Retina (tissue), 1 donor: ENCODE data around the gene PGA4.
"Not testable (repeated sequence)": the region's sequence is repeated elsewhere in the genome, so short reads cannot be mapped to it uniquely, and the experiment has no call there.

ENCODE experiments used
- DNase-seq: peaks from one replicate; pipeline ENCODE4 v3.0.0-alpha.2; 2016

The PGA4 gene

DNA sequence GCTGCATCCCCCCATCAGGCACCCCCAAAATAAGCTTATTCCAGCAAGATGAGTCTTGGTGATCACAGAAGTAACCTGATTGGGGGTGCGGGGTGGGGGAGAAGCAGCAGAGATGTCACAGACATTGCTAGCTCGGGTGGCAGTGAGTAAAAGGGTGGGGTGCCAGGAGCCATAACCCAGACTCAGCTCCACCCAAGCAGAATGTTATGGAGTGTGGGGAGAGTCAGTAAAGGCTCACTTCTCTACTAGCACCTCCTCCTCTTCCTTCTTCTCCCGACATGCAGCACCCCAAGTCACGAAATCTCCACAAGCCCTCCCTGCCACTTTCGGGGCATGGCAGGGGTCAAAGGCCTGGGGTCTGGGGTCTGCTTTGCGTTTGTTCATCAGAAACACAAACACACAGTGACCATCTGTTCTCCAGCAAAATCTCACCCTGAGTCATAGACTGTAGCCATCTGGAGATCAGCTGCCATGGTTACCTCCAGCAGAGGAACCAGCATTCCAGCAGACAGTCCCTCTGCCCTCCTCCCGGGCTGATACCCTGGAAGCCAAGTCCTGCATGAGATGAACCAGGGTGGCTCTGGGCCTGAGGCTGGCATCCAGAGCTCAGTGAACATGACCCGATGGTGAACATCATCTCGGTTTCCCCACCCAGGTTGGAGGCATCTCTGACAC is 14.4 kb upstream of the PGA4 start:
- DNase-seq, result not testable (repeated sequence)

DNA sequence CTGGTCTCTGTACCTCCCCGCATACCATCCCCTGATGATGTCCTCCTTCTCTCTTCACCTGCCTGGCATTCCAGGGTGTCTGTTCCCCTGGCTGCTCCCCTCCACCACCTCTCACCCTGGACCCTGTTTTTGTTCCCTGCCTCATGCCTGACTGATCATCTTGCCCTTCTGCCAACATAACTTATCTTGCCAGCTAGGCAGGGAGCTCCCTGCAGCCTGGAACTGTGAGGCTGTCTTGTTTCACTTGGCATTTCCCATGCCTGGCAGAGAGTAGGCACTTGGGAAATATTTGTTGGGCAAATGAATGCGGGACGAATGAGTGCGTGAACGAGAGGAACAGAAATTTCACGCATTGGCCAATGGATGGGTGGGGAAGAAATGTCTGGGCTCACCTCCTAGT is 11.5 kb upstream of the PGA4 start:
- DNase-seq, result not testable (repeated sequence)

DNA sequence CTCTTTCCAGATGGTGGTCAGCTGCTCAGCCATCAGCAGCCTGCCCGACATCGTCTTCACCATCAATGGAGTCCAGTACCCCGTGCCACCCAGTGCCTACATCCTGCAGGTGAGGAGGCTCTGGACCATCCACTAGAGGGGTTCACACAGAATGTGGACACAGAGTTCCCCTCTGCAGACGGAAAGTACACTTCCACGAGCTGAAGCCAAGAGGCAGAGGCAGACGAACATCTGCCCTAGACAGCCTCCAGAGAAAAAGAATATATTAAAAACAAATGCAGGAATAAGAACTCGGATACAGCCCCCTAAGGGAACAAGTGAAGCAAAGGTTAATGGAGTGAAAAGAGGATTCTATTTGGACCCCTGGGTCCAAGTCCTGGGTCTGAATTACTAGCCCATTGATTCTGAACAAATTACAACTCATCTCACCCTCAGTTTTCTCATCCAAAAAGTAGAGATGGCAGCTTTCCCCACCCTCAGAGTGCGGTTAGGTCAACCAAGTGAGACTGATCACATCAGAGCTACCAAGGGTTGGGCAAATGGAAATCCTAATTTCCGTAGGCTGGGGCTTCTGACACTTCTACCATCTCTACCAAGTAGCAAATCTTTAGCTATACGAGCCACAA is 10.7 kb upstream of the PGA4 start:
- DNase-seq, result not testable (repeated sequence)

DNA sequence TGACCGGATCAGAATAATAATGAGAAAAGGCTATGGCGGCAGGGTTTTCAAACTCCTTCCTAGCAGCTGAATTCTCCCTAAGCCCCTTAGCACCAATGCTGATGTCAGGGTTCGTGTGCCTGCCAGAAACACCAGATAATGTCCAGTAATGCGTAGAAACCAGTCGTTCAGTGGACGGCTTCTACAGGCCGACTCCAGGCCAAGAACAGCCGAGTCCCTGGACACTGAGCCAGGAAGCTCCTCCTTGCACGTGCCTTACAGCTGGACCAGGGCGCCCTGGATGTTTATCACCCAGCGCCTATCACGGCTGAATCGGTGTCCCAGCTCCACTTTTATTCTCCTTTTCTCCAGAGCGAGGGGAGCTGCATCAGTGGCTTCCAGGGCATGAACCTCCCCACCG is 9.9 kb upstream of the PGA4 start:
- DNase-seq, result not testable (repeated sequence)

DNA sequence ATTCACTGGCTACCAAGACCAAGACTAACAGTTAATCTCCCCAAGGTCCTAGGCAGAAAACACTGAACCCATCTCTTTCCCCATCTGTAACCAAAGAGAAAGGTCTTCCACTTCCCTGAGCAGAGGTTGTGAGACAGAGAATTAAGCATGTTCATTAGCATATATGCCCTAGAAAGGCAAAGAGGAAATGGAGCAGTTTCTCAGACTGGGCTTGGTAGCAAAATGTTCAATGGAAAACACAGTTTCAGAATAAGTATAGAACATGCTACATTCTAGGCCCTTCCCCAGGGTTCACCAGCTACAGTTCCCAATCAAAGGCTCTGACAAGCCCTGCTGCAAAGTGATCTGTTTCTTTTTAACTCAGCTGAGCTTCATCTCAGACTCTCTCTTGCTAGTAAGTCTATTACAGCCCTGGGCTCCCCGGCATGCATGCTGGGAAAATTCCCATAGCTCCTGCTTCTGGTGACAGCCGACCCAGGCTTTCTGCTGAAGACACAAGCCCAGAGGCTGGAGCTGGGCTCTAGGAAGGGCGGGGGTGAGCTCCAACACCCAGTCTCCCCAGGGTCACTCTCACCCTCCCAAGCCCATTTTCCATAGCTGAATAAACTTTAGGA is 8.3 kb upstream of the PGA4 start:
- not testable (repeated sequence) for DNase-seq

DNA sequence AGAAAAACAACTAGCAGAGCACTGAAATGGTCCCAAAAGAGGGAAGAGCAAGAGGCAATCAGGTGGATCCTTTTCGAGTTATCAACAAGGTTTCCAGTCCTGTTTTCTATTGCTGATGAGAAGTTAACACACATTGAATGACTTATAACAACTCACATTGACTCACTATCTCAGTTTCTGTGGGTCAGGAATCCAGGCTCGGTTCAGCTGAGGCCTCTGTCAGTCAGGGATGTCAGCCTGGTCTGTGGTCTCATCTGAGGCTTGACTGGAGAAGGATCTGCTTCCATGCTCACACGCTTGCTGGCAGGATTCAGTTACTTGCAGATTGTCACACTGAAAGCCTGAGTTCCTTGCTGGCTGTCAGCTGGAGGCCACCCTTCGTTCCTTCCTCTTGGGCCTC is 3.8 kb upstream of the PGA4 start:
- DNase-seq, result not testable (repeated sequence)

DNA sequence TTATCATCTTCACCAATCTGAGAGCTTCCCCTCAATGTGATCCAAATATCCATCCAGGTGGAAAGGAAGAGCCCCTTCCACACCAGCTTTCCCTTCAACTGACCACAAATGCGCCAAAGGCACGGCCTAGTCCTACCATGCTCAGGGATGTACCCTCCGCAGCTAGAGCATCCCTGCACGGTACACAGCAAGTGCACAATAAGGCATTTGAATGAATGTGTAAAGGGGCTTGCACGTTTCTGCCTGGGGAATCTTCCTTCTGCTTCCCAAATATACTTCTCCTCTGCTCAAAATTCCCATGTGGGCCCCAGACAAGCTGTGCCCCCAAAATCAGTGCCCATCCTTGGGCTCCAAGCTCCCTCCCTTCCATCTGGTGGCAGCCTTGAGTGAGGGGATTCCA is 3.1 kb upstream of the PGA4 start:
- not testable (repeated sequence) for DNase-seq

DNA sequence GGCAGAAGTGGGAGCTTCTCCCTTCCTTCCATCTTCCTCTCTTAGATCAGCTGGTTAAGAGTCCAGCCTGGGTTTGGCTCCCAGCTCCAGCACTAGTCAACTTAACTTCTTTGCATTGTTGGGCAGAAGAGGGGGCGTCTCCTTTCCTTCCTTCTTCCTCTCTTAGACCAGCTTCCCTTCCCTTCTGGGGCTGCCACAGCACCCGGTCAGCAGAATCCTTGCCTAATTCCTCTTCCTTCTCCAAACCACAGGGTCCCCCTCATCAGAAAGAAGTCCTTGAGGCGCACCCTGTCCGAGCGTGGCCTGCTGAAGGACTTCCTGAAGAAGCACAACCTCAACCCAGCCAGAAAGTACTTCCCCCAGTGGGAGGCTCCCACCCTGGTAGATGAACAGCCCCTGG is 545 bp downstream of the PGA4 start:
- DNase-seq, result not testable (repeated sequence)

DNA sequence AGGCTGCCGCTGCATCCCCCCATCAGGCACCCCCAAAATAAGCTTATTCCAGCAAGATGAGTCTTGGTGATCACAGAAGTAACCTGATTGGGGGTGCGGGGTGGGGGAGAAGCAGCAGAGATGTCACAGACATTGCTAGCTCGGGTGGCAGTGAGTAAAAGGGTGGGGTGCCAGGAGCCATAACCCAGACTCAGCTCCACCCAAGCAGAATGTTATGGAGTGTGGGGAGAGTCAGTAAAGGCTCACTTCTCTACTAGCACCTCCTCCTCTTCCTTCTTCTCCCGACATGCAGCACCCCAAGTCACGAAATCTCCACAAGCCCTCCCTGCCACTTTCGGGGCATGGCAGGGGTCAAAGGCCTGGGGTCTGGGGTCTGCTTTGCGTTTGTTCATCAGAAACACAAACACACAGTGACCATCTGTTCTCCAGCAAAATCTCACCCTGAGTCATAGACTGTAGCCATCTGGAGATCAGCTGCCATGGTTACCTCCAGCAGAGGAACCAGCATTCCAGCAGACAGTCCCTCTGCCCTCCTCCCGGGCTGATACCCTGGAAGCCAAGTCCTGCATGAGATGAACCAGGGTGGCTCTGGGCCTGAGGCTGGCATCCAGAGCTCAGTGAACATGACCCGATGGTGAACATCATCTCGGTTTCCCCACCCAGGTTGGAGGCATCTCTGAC is 4.5 kb downstream of the PGA4 start:
- DNase-seq, result not testable (repeated sequence)

DNA sequence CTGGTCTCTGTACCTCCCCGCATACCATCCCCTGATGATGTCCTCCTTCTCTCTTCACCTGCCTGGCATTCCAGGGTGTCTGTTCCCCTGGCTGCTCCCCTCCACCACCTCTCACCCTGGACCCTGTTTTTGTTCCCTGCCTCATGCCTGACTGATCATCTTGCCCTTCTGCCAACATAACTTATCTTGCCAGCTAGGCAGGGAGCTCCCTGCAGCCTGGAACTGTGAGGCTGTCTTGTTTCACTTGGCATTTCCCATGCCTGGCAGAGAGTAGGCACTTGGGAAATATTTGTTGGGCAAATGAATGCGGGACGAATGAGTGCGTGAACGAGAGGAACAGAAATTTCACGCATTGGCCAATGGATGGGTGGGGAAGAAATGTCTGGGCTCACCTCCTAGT is 7.3 kb downstream of the PGA4 start:
- not testable (repeated sequence) for DNase-seq

DNA sequence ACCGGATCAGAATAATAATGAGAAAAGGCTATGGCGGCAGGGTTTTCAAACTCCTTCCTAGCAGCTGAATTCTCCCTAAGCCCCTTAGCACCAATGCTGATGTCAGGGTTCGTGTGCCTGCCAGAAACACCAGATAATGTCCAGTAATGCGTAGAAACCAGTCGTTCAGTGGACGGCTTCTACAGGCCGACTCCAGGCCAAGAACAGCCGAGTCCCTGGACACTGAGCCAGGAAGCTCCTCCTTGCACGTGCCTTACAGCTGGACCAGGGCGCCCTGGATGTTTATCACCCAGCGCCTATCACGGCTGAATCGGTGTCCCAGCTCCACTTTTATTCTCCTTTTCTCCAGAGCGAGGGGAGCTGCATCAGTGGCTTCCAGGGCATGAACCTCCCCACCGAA is 8.9 kb downstream of the PGA4 start:
- not testable (repeated sequence) for DNase-seq

DNA sequence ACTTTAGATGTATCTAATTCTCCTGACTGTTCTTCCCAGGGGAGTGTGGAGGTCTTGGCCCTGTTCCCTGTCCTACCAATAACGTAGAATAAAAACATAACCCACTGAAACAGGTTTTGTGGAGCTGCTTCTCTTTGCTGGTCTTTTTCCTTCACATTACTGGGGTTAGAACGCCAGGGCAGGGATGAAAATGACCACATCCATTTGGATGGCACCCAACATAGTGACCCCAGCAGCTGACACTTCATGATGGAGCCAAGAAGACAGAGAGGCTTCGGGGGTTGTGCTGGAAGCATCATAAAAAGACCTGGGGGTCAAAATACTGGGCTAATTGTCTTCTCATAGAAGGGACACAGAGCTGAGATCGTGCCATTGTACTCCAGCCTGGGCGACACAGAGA is 9.4 kb downstream of the PGA4 start:
- not testable (repeated sequence) for DNase-seq

DNA sequence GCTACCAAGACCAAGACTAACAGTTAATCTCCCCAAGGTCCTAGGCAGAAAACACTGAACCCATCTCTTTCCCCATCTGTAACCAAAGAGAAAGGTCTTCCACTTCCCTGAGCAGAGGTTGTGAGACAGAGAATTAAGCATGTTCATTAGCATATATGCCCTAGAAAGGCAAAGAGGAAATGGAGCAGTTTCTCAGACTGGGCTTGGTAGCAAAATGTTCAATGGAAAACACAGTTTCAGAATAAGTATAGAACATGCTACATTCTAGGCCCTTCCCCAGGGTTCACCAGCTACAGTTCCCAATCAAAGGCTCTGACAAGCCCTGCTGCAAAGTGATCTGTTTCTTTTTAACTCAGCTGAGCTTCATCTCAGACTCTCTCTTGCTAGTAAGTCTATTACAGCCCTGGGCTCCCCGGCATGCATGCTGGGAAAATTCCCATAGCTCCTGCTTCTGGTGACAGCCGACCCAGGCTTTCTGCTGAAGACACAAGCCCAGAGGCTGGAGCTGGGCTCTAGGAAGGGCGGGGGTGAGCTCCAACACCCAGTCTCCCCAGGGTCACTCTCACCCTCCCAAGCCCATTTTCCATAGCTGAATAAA is 10.5 kb downstream of the PGA4 start:
- DNase-seq, result not testable (repeated sequence)

DNA sequence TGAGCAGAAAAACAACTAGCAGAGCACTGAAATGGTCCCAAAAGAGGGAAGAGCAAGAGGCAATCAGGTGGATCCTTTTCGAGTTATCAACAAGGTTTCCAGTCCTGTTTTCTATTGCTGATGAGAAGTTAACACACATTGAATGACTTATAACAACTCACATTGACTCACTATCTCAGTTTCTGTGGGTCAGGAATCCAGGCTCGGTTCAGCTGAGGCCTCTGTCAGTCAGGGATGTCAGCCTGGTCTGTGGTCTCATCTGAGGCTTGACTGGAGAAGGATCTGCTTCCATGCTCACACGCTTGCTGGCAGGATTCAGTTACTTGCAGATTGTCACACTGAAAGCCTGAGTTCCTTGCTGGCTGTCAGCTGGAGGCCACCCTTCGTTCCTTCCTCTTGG is 15.0 kb downstream of the PGA4 start:
- not testable (repeated sequence) for DNase-seq

DNA sequence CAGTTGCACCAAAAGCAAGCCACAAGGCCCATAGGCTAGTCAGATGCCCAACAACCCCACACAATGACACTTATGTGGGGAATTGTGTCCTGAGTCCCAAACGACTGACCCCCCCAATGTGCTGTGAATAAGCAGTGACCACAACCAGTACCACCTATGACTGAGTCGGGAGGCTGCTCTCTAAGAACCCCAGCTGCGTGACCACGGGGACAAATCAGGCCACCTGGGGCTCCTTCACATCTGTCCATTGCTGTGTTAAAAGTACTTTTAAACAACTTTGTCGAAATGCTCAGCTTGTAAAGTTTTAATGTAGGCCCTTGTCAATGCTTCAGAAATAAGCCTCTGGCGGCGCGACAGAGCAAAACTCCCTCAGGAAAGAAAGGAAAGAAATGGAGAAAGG is 18.1 kb downstream of the PGA4 start:
- DNase-seq, result not testable (repeated sequence)

DNA sequence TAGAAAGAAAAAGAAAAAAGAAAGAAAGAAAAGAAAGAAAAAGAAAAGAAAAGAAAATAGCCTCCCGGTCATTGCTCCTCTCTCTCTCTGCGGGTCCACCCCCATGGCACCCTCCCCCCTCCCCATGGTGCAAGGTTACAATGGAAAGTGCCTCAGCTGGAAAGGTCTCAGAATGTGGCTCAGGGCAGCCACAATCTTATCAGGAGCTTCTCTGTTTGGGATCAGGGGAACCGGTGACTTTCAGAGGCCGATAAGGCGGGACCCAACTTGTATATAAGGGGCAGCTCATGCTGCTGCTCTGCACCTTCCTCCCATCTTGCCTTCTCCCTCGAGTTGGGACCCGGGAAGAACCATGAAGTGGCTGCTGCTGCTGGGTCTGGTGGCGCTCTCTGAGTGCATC is 18.7 kb downstream of the PGA4 start, which contains the start of gene PGA5:
Gene PGA5, plus strand, starts transcription at position 301 of the 400 bp plus-strand sequence. Its CDS starts 52 bp downstream, at position 353.
- DNase-seq, result not testable (repeated sequence)

DNA sequence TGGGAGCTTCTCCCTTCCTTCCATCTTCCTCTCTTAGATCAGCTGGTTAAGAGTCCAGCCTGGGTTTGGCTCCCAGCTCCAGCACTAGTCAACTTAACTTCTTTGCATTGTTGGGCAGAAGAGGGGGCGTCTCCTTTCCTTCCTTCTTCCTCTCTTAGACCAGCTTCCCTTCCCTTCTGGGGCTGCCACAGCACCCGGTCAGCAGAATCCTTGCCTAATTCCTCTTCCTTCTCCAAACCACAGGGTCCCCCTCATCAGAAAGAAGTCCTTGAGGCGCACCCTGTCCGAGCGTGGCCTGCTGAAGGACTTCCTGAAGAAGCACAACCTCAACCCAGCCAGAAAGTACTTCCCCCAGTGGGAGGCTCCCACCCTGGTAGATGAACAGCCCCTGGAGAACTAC is 19.4 kb downstream of the PGA4 start:
- DNase-seq, result not testable (repeated sequence)

DNA sequence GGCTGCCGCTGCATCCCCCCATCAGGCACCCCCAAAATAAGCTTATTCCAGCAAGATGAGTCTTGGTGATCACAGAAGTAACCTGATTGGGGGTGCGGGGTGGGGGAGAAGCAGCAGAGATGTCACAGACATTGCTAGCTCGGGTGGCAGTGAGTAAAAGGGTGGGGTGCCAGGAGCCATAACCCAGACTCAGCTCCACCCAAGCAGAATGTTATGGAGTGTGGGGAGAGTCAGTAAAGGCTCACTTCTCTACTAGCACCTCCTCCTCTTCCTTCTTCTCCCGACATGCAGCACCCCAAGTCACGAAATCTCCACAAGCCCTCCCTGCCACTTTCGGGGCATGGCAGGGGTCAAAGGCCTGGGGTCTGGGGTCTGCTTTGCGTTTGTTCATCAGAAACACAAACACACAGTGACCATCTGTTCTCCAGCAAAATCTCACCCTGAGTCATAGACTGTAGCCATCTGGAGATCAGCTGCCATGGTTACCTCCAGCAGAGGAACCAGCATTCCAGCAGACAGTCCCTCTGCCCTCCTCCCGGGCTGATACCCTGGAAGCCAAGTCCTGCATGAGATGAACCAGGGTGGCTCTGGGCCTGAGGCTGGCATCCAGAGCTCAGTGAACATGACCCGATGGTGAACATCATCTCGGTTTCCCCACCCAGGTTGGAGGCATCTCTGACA is 23.3 kb downstream of the PGA4 start:
- not testable (repeated sequence) for DNase-seq

DNA sequence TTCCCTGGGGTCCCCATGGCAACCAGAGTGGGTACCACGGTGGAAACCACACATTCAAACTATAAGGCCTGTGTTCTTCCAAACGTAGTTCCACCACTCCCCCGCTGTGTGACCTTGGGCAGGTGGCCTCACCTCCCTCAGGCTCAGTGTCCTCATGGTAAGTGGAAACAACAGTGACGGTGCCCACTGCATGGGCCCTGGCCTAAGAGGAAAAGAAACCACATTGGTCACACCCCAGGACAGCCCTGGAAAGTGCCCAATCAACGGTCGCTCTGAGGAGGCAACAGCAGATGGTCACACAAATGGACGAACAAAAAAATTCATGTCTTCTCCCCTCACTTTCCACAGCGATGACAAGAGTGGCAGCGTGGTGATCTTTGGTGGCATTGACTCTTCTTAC is 25.9 kb downstream of the PGA4 start:
- DNase-seq, result not testable (repeated sequence)

DNA sequence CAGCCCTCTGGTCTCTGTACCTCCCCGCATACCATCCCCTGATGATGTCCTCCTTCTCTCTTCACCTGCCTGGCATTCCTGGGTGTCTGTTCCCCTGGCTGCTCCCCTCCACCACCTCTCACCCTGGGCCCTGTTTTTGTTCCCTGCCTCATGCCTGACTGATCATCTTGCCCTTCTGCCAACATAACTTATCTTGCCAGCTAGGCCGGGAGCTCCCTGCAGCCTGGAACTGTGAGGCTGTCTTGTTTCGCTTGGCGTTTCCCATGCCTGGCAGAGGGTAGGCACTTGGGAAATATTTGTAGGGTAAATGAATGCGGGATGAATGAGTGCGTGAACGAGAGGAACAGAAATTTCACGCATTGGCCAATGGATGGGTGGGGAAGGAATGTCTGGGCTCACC is 27.1 kb downstream of the PGA4 start:
- not testable (repeated sequence) for DNase-seq

DNA sequence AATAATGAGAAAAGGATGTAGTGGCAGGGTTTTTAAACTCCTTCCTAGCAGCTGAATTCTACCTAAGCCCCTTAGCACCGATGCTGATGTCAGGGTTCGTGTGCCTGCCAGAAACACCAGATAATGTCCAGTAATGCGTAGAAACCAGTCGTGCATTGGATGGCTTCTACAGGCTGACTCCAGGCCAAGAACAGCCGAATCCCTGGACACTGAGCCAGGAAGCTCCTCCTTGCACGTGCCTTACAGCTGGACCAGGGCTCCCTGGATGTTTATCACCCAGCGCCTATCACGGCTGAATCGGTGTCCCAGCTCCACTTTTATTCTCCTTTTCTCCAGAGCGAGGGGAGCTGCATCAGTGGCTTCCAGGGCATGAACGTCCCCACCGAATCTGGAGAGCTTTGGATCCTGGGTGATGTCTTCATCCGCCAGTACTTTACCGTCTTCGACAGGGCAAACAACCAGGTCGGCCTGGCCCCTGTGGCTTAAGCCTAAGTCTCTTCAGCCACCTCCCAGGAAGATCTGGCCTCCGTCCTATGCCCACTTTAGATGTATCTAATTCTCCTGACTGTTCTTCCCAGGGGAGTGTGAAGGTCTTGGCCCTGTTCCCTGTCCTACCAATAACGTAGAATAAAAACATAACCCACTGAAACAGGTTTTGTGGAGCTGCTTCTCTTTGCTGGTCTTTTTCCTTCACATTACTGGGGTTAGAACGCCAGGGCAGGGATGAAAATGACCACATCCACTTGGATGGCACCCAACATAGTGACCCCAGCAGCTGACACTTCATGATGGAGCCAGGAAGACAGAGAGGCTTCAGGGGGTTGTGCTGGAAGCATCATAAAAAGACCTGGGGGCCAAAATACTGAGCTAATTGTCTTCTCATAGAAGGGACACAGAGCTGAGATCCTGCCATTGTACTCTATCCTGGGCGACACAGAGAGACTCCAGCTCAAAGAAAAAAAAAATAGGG is 28.9 kb downstream of the PGA4 start:
- peak; percentile 8 for DNase-seq
